GM19438 (cell line): ENCODE measurements around the gene SLC22A13.

Experiments used
- ATAC-seq: cut with Tn5 transposase; IDR thresholded peaks from one replicate; pipeline ENCODE4 v1.9.1; 2021; ENCODE audit warnings: low read depth; ENCODE audit not compliant: unreplicated experiment

The SLC22A13 gene

DNA sequence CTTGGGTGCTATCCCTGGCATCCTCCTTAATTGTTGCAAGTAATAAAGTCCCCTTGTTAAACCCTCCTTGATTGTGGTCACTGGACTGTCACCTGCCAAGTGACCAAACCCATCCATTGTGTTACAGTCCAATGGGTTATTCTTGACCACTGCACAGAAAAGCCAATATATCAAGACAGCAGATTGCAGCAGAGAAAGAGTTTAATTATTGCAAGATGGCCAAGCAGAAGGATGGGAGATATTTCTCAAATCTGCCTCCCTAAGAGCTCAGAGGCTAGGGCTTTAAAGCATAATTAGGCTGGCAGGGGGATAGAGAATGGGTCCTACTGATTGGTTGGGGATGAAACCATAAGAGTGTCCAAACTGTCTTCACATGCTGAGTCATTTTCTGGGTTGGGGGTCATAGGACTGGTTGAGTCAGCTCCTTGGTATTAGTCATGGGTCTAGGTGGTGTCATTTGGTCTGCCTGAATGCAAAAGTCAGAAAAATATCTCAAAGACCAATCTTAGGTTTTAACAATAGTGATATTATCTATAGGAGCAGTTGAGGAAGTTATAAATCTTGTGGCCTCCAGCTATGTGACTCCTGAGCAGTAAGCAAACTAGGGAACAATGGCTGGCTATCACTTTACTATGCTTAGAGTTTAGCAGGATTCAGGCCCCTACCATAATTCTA is 61.9 kb downstream of the SLC22A13 start:
- no peak for ATAC-seq
